GM18858 (cell line): ENCODE data around the gene NKX2-3.

Source experiments
- ATAC-seq: cut with Tn5 transposase; IDR thresholded peaks from one replicate; pipeline ENCODE4 v1.9.1; 2021; ENCODE audit not compliant: unreplicated experiment

The NKX2-3 gene

DNA sequence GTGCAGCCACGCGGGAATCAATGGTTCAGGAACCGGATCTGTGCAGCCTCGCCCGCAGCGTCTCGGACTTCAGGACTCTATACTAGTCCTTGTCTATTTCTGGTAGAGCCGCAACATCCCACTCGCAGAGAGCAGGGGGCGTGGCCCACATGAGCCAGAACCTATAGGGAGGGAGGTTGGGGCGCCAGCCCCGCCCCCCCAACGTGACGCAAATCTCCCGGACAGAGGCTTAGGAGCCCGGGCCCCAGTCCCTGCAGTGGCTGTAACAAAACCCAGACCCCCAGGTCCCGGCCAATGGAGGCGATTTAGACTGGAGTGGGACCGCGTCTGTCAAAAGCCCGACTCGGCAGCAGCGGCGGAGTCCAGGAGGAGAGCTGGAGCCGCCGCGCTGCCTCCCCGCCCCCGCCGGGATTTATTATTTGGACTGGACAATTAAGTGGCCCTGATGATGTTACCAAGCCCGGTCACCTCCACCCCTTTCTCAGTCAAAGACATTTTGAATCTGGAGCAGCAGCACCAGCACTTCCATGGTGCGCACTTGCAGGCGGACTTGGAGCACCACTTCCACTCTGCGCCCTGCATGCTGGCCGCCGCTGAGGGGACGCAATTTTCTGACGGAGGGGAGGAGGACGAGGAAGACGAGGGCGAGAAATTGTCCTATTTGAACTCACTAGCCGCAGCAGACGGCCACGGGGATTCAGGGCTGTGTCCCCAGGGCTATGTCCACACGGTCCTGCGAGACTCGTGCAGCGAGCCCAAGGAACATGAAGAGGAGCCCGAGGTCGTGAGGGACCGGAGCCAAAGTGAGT, at the start of gene NKX2-3:
Gene NKX2-3, plus strand, starts transcription at position 256 of the 809 bp plus-strand sequence. Its CDS starts 190 bp downstream, at position 446.
- no peak for ATAC-seq

DNA sequence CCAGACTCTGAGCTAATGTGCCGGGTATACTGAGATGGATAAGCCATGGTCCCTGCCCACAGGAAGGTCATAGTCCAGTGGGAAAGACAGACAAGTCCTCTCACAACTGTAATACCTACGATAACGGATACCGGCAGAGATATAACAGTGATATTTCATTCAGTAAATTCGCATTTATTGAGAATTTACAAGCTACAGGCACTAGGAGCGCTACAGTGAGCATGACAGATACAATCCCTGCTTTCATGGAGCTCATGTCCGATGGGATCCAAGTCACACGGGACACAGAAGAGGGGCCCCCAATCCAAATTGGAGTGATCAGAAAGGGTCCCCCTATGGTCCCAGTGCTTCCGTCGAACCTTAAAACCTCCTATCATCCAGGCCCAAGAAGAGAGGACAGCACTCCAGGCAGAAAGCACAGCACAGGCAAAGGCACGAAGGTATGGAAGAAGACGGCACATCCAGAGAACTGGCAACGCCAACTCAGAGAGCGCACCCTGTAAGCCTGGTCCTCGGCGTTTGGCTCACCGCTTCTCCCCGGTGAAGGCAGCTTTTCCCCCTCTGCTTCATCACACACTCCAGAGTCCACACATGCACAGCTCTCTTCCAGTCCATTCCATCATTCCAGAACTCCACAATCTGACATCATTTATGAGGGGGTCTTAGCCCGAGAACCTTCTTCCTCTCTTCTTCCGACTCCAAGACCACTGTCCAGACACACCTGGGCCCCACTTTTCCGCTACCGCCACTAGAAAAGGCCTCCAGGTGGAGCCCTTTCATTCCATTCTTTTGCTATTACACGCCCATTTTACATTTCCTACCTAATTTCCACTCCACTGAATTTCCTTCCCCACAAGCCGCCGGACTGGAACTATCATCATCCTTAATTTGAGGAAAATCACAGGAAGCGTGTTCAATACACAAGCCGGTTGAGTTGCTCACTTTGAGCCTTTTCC, 47.8 kb upstream of the NKX2-3 start:
- no peak for ATAC-seq

DNA sequence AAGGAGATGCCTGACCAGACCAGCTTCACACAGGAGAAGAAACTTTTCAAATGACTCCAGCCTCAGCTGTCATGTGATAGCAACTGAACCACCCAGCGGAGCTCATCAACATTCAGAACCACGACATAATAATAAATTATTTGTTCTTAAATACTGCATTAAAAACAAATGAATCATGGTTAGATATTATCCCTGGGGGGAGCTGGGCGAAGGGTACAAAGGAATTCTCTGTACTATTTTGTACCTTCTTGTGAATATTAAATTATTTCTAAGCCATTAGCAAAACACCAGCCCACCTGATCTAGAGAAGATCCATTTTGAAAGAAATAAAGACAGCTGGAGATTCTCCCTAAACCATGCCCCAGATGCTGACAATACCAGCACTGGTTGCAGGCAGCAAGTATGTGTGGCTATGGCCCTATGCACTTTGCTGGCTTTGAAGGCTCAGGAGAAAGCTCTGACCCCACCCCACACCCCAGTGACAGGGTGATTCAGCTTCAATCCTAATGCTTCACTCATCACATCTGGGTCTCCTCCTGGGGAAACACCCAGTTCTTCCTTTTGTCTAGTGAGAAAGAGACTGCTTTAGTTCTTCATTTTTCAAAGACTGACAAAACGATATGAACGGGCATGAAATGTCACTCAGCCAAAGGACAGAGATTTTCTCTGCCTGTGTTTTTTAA, 45.5 kb upstream of the NKX2-3 start:
- no peak for ATAC-seq

DNA sequence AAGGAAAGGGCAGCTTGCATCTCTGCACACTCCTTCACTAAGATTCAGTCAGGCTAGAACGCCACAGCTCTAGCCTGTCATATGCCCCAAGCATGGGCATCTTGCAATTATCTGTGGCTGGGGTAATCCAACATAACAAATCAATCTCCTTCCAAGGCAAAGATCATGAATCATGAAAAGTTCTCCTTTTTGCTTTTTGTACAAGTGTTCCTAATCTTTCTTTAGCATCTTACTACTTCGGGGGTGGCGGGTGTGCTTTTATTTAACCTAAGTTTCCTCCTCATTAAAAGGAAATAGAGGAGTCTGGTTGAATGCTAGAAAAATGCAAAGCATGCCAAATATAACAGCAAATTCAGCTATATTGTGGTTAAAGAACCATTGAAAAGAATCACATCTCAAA, 43.5 kb upstream of the NKX2-3 start:
- no peak for ATAC-seq

DNA sequence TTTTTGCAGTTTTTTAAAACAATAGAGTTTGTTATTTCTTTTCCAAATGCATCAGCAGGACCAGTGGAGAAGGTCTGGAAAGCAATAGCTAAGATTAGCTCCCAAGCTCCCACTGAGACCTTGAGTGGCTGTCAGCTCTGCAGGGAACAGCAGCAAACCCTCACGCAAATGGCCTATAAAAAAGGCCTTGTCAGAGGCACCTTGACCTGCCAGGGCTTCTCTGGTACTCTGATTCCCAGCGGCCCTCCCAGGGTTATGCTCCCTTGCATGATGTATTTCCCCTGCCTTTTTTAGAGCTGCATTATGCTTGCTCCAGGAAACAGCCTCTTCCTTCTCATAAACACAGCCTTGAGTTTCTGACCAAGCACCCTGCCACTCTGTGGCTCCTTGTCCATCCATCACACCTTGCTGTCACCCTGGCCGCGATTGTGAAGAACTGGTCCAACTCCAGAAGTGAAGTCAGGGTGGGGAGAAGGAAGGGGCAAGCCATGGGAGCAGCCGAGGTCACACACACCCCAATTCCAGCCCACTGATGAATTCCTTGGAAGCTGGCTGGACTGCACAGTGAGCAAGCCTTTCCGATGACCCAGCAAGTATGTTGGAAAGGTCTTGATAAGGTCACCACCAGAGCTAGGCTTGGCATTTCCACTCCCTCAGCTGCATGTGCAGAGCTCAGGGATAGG, 35.3 kb upstream of the NKX2-3 start:
- ATAC-seq = no peak

DNA sequence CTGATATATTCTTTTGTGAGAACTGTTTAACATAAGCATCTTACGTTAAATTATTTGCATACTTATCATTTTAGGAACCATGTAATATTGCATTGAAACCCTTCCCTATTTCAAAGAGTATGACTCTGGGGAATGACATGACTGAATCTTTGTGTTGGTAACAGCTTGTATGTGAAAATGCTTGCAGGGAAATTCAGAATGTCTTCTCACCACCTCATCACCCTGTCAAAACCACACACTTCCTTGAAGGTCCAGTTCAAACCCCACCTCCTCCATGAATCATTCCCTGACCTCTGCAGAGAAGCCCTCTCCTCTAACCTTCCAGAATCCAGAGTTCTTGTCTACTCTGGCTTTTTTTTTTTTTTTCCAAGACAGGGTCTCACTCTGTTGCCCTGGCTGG, 26.3 kb upstream of the NKX2-3 start:
- ATAC-seq = no peak

DNA sequence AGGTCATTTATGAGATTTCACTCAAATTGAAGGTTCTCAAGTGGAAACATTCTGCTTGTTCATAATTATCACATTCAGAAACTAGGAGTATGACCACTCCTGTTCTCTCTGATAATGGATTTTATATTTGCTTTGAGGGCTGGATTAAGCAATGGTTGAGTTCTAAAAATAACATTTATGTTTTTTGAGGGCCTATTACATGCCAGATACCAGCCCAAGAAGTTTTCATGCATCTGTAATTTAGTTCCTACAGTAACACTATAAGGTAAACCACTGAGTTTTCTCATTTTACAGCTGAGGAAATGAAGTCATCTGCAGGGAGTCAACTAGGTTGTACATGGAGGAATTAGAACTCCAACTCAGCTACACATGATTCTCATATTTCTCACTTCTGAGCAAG, 25.5 kb upstream of the NKX2-3 start:
- no peak for ATAC-seq

DNA sequence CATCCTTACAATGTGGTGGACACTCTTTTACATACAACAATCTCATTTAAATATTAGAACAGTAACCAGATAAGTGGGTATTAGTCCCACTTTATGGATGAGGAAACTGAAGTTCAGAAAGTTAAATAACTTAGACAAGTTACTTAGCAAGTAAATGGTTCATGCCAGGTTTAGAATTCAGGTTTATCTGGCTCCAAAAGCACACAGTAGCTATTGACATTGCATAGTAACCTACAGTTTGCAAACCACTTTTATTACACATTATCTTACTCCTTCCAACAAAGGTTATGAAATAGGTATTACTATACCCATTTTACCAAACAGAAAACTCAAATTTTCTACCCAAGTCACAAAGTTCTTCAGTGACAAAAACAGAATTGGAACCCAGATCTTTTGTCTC, 19.7 kb upstream of the NKX2-3 start:
- ATAC-seq = no peak

DNA sequence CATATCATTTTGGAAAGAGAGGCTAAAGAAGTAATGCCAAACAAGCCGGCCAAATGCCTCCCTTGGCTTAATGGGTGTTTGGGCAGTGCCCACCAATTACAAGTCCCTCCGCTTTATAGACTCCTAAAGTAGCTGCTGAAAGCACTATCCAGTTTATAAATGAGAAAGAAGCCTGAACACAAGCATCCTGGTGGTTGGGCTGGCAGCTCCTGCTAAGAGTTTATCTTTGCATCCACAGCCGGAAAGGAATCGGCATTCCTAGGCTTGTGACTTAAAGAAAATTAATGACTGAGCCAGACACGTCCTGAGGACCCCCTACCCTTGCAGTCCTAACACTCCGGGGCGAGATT, 13.1 kb upstream of the NKX2-3 start:
- ATAC-seq = no peak

DNA sequence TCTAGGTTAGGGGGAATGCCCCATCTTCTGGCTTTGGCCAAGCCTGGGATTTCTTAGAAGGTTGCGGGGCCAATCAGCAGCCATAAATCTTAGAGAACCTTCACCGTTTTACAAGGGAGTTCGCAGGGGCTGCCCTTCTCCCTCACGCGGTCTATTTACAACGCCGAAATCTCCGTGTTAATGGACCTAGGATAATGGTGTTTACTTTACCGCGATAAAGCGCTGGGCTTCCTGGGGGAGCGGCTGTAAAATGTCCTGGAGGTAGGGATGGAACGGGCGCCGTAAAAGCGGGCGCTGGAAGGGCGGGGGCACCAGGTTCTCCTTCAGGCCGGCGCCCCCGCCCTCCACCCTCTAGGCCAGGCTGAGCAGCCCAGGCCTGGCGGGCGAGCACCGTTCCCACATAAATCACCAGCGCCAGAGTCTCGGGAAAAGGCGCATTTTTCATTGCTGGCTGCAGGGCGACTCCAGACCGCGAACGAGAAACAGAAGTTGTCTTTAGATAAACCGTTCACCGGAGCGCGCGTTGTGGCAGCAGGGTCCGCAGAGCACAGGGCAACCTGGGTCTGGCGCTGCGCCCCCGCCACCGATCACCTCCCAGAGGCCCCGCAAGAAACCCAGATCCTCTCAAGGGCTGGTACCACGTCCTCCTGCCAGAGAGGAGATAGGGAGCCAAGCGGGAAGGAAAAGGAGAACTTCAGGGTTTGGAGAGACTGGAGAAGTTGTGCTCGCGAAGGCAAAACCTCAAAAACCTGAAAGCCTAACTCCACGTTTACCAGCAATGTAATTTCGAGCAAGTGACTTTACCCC, 12.5 kb upstream of the NKX2-3 start:
- no peak for ATAC-seq

DNA sequence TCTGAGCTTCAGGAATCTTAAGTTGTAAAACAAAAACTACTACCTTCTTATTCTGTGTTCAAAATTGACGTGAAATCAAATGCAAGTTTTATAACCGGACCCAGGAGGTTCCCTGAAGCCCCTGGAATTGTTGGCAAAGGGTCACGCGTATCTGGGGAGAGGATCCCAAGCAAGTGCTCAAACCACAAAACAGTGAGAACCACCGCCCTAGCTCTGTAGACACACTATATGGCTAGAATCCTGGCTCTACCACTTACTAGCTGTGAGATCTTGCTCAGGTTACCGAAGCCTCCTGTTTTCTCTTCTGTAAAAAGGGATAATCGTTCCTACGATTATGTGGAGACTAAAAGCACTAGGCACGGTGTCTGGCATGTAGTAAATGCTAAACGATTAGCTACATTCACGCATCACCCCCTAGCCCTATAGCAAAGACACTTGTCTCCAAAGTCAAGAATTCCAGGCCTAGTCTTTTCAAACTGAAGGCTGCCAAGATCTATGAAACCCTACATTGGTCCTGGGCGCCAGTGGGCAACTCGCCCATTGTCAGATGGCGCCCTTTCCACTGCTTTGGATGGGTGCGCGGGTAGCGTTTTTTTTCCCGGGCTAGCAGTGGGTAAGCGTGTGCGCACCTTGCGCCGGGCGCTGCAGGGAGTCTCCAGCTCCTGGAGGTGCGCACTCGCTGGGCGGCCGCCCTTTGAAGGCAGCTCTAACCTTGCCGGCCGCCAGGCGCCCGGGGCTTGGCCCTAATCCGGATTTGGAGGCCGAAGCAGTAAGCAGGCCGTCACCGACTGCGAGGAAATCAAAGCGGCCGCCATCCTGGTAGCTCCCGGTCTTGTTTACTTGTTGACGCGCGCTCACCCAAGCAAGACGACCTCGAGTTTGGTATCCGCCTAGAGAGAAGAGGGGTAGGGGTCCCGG, 11.6 kb upstream of the NKX2-3 start:
- ATAC-seq = no peak

DNA sequence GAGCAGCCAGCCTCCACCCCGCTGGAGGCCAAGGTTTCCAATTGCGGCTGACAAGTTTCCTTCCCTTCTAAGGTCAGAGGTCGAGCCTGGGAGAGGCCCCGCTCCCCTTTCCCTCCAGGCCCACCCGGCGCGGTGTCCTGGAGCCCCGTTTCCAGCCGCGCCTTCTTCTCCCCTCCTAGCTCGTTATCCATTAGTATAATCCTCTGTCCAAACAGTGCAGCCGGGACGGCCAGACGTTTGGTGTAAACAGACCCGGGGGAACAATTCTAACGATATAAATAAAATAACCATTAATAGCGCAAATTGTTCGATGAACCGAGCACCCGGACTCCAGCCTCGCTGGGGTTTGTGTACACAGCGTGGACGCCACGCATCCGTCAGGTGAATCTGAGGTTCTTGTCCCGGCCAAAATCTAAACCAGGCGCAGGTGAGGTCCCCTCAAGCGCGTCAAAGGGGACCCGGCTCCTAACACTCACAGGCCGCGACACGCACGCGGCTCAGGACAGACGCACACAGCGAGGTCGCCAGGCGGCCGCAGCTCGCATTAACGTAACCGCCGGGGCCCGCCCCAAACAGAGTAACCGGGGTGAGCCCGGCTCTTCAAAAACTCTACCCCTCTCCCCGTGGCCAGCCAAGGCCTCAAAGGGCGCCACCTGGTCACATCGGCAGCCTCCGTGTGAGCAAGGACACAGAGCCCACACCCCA, 10.8 kb upstream of the NKX2-3 start:
- no peak for ATAC-seq

DNA sequence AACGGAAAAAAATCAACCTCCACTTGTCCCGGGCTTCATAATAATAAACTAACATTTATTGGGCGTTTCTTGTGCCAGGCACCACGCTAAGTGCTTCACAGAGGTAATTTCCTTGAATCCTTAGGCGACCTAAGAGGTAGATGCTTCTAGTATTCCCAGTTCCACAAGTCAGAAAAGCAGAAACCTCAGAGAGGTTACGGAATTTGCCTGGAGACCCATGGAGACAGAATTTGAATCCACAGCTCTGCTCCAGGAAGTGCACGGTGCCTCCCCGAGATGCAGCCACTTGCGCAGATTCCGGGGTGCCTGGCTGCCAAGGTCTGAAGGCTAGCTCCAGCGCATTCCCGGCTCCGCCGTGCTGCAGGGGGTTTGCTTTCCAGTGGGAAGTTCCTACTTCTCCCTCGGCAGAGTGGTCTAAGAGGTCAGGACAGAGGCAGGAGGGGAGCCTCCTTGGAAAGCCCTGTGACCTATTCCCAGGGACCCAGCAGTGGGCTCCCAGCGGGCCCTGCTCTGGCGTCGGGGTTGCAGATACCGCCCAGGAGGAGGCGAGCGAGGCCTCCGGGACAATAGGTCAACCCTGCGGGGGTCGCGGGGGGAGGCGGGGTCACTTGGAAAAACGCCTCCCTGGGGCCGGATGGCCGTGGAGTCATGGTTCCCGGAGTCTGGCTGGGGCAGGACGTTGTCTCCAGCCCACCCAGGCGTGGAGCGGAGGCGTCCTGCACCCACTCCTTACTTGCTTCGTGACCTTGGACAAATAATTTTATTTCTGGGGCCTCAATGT, 10.1 kb upstream of the NKX2-3 start:
- ATAC-seq = no peak

DNA sequence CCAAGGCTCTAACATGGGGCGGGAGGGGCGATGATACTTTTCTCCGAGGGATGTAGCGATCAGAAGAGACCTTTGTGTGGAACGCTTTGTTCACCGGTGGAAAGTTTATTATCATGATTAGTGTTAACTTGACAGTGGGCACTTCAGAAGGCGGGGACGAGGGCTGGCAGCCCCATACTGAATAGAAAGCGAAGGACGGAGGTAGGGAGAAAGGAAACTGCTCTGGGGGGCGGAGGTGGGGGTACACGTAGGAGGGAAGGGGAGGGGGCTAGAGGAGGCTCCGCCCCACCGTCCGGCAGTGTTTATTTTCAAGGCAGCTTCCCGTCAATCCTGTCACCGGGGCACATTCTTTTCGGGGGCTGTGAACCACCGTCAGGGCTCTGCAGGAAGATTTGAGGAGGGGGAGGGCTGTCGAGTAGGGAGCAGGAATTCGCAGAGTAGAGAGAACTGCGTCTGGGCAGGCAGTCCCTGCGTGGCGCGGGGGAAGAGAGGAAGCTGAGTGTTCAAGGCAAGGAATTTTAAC, 9.4 kb upstream of the NKX2-3 start:
- ATAC-seq = no peak

DNA sequence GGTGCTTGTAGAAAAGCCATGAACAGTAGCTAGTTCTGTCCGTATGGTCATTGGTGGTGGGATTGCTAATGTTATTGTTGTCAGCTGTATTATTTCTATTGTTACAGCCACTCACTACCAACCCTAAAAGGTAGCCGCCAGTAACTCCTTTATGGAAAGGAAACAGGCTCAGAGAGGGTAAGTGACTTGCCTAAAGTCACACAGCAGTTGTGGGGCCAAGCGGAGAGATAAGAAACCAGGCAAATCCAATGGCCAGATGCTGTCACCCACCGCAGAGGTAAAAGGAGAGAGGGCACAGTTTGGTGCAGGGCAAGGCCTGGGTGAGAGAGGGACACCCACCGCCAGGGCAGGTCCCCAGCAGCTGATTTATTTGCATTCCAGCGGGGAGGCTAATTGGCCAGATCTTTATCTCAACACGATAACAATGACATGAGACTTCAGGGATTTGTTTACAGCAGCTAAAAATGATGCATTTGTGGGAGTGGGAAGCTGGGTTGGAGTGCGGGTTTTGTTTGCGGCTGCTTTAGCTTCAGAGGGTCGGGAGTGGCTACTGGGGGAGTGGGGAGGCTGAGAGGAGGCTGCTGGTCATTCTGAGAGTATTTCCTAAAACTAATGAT, 8.6 kb upstream of the NKX2-3 start:
- no peak for ATAC-seq

DNA sequence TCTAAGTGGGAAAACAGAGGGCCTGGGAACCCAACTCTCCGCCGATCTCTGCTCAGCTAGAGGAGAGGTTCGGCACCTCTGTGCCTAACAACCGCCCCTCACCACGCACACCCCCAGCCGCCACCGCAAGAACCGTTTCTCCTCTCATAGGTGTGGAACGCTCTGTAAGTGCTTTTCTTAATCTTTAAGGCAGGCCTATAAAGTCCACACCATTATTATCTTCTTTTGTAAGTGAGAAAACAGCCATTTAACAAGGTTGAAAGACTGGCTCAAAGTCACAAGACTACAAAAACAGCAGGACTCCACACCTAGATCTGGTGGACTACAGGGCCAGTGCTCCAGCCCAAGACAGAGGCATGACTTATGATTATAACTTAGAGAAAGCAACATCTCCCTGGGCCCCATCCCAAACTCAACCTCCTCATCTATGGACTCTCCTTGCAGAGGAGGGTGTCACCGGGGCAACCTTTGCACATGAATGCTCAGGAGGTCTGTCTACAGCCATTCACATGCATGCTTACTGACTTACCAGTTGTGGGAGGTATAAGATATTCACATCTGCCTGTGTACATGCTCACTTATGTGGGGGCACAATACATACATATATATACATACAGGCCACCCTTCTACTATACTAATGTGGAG, 7.9 kb upstream of the NKX2-3 start:
- ATAC-seq = no peak

DNA sequence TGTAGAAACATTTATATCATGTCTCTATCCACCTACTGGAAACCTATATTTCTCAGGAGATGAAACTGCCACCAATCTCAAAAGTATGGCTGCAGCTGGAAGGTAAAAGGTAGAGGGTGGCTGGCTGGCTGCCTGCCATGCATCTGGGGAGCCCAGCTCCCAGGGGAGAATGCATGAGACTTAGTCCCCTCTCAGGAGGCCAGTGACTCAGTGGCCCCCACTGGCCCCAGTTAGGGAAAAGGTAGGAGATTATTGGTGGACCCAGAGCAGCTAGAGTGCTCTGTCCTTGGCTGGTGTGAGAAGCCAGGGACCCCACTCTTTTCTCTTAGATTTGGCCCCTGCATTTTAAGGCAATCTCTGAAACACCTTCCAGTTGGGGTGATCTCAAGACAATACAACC, 6.8 kb upstream of the NKX2-3 start:
- no peak for ATAC-seq
